ENCODE results near the gene BMP2K.
"Not testable (repeated sequence)": the region's sequence is repeated elsewhere in the genome, so short reads cannot be mapped to it uniquely, and the experiment has no call there.

DNA sequence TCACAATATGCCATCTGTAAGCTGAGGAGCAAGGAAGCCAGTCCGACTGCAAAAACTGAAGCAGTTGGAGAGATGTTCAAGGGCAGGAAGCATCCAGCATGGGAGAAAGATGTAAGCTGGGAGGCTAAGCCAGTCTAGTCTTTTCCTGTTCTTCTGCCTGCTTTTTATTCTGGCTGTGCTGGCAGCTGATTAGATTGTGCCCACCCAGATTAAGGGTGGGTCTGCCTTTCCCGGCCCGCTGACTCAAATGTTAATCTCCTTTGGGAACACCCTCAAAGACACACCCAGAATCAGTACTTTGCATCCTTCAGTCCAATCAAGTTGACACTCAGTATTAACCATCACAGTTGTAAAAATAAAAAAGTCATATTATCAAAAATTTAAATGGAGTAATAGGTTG is 63.5 kb downstream of the BMP2K start:
- TF ChIP-seq, protein P1, sequence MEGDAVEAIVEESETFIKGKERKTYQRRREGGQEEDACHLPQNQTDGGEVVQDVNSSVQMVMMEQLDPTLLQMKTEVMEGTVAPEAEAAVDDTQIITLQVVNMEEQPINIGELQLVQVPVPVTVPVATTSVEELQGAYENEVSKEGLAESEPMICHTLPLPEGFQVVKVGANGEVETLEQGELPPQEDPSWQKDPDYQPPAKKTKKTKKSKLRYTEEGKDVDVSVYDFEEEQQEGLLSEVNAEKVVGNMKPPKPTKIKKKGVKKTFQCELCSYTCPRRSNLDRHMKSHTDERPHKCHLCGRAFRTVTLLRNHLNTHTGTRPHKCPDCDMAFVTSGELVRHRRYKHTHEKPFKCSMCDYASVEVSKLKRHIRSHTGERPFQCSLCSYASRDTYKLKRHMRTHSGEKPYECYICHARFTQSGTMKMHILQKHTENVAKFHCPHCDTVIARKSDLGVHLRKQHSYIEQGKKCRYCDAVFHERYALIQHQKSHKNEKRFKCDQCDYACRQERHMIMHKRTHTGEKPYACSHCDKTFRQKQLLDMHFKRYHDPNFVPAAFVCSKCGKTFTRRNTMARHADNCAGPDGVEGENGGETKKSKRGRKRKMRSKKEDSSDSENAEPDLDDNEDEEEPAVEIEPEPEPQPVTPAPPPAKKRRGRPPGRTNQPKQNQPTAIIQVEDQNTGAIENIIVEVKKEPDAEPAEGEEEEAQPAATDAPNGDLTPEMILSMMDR (IDR thresholded peaks at IDR 0.05): not testable (repeated sequence)
- TF ChIP-seq POLR2AphosphoS5, POLR2A (IDR thresholded peaks at IDR 0.05): not testable (repeated sequence)
